Fibroblast of skin of left biceps (primary cell): ENCODE data around the gene MYCT1.
A peak's percentile ranks its signal among the peaks of the same experiment; 100 is the strongest.

Experiments
- DNase-seq, 2 experiments: peaks; one replicate each; pipeline ENCODE4 v3.0.0-alpha.2; 2013; ENCODE audit warnings: low read depth in 2 of 2

The MYCT1 gene

DNA sequence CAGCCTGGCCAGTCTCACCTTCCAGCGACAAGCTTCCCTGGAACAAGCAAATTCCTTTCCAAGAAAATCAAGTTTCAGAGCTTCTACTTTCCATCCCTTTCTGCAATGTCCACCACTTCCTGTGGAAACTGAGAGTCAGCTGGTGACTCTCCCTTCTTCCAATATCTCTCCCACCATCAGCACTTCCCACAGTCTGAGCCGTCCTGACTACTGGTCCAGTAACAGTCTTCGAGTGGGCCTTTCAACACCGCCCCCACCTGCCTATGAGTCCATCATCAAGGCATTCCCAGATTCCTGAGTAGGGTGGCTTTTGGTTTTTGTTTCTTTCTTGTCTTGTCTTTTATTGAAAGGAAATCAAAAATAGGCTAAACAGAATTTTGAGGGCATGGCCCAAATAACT, 24.3 kb downstream of the MYCT1 start:
- no peak for DNase-seq

GRCh38 chr6:152723398-152723797, 25.7 kb downstream of the MYCT1 start:
- peak; percentile 39 to 50 for DNase-seq

GRCh38 chr6:152726313-152726712, 28.6 kb downstream of the MYCT1 start:
- no peak for DNase-seq

DNA sequence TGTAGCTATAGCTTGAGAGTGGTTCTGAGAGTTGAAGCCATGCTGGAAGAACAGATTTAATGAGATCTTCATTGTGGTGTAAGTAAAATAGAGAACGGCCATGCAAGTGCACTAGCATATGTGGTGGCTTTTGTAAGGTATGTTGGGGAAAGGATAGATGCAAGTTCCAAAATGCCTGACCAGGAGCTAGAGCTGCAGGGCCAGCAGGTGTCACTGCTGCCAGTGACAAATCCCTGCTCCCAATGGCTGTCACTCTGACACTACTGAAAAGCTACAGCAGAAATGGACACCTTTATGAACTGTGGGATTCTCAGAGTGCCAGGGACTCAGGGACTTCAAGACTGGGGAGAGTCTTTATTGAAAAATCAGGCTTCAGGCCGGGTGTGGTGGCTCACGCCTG, 29.8 kb downstream of the MYCT1 start:
- no peak for DNase-seq

DNA sequence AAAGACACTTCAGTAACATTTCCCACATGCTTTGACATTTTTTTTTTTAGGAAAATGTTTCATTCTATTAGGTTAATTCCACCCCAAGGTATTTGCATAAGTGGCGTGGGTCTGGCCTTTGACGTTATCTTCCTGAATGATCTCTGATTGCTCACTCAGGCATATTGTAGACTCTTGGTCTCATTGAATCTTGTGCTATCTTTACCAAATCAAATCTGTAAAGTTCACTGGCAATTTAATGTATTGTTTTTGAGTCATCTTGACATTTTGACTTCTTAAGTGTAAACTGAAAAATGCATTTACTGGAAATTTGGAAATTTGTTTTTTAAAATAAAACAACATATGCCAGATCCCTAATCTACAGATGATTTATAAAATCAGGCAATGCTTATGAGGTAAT, 36.9 kb downstream of the MYCT1 start:
- DNase-seq, result no peak

DNA sequence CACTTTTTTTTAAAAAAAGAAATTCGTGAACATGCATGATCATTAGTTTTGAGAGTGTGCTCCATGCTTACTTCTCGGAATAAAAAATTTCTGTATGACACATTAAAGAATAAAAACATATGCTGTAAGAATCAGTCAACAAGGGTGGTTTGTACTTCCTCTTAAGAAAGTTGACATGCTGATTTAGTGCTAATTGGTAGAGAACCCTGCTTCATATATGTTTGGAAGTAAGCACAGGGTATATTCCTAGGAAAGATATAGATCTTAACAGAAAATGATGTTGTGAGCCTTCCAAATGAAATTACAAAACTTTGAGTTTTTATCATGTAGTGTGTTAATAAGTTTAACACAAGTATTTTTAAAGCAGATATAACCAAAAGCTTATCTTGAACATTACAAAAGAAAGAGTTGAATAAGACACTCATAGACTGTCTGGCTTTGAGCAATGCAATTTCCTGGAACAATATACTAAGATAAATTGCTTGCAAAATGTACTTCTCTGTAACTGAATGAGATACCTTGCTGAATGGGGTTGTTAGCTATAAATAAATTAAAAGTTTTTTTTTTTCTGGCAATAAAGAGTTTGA, 39.1 kb downstream of the MYCT1 start:
- no peak for DNase-seq

DNA sequence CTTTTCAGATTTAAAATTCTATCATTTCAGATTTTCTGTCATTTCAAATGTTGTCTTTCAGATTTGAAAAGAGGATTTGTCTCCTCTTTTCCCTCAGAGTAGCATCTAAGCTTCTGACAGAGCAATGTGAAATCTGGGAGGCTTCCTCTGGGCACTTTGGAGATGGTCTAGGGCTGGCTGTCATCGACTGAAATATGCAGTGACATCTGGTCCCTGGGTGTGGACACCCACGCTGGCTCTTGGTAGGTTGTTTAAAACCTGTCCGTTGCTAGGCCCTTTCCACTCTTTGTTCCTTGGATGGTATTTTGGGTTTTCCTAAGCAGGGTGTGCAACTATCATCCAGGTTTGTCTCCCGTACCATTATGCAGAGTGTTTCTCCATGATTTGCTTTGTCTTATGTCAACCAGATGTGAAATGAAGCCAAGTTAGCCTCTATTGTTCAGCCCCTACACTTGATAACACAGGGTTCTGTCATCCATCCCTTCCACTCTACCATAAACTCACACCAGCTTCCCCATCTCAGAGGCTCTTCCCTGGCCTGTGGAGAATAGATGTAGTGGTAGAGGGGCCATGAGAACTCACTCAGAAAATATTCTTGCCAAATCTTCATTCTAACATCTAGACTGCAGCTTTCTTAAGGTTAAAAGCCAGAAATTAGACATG, 47.9 kb downstream of the MYCT1 start:
- no peak for DNase-seq

- peak; percentile 36 to 51 for DNase-seq
These were observed 48.5 kb downstream of the MYCT1 start for GRCh38 chr6:152746172-152746553.

- no peak for DNase-seq
These were observed 51.1 kb downstream of the MYCT1 start for GRCh38 chr6:152748843-152749242.

DNA sequence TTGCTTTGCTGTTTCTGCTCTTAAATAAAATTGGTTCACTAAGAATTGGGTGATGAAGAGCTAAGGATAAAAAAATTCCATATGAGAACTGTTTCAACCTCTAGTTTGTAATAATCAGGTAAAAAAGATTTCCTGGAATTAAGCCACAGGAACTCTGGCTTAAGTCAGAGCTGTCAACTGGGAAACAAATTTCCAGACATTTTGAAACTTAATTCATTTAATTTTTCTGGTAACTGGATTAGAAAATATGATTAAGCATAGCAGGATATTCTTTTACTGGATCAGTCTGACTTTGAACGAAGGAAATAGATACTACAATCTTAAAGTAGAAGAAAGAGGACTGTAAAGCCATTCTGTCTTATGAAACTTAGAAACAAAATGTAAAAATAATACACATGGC, 51.6 kb downstream of the MYCT1 start:
- no peak for DNase-seq

DNA sequence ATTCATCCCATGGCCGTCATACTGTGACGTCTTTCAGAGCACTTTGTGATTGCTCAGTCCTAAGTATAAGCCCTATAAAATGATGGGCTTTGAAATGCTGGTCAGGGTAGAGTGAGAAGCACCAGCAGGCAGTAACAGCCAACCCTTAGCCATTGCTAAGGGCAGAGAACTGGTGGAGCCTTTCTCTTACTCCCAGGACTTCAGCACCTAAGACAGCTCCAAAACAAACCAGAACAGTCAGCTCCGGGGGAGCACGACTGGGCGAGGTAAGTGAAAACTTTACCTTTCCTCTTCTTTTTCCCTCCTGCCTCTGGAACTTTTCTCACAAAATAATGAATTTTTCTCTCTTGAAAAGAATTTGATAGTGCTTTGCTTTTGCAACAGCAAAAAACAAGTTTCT, 53.0 kb downstream of the MYCT1 start, which contains the start of gene VIP:
VIP (plus strand) TSS at position 104 of the 400 bp plus-strand sequence. CDS start 1,381 bp downstream, outside the sequence.
- DNase-seq, result peak in 1 of 2 experiments; percentile 1

DNA sequence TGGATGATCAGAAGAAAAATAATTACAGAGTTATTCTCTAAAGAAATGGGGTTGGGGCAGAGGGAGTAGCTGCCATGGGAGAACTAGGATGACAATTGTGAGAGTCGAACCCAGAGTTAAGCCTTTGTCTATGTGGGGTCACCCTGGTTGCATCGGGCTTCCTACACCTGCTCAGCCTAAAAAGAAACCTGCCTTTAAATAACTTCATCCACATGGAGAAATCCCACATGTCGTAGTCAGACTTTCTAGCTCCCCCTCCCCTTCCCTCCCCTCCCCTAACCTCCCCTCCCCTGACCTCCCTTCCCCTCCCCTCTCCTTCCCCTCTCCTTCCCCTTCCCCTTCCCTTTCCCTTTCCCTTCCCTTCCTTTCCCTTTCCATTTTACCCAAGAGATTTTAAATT, 67.6 kb downstream of the MYCT1 start:
- no peak for DNase-seq

DNA sequence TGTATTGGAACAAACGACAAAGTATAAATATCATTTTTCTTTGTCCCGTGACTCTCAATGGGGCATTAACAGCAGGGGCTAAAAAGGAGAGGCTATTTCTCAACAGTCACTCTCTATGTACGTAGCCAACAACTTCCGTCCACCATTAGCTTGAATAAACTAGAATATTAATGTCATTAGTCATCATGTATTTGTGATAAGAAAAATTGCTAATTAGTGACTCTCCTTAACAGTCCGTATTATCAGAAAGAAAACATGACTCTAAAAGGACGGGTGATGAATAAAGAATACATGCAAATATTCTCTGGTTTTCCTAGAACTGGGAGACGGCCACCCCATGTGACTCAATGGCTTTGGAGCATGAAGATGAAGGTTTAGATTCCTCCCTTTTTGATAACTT, 71.5 kb downstream of the MYCT1 start:
- DNase-seq, result no peak

DNA sequence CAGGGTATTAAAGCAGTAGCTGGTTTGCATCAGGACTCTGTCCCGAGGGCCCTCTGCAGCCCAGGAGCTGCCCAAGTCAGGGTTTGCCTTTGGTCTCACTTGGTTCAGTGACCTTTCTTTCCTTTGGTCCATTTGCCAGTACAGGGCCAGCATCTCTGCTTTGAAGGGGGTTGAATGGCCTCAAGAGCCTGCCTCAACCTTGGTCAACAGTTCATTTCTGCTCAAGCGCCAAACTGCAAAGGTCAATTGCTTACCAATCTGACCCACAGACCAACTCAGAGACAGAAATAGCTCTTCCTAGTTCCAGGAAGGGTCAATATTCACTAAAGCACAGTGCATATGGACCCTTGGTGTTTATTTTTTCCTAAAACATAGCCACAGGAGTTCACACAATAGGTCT, 72.3 kb downstream of the MYCT1 start:
- no peak for DNase-seq

- no peak for DNase-seq
These were observed 73.5 kb downstream of the MYCT1 start for GRCh38 chr6:152771061-152771687.
